T follicular helper cell (primary cell): ENCODE results near the gene PLA2G6.
"Not testable (repeated sequence)": the region's sequence is repeated elsewhere in the genome, so short reads cannot be mapped to it uniquely, and the experiment has no call there.

Experiments
- DNase-seq: peaks from one replicate; pipeline ENCODE4 v3.0.0-alpha.2; 2020; ENCODE audit warnings: low read depth

Gene PLA2G6

GRCh38 chr22:38191731-38192474 is 10.3 kb upstream of the PLA2G6 start:
- no peak for DNase-seq

- DNase-seq: no peak
Observed at GRCh38 chr22:38191055-38191454, 9.4 kb upstream of the PLA2G6 start.

GRCh38 chr22:38190581-38190980 is 9.0 kb upstream of the PLA2G6 start:
- no peak for DNase-seq

- DNase-seq: no peak
Observed at GRCh38 chr22:38189104-38189503, 7.5 kb upstream of the PLA2G6 start.

- no peak for DNase-seq
Observed at GRCh38 chr22:38187413-38188212, 6.0 kb upstream of the PLA2G6 start.

- no peak for DNase-seq
Observed at GRCh38 chr22:38186429-38186828, 4.8 kb upstream of the PLA2G6 start.

GRCh38 chr22:38184788-38185187 is 3.2 kb upstream of the PLA2G6 start:
- no peak for DNase-seq

GRCh38 chr22:38180841-38181452 is 683 bp downstream of the PLA2G6 start:
- peak; percentile 22 for DNase-seq

- not testable (repeated sequence) for DNase-seq
Observed at GRCh38 chr22:38178605-38178937, 3.1 kb downstream of the PLA2G6 start.

- DNase-seq: no peak
Observed at GRCh38 chr22:38177926-38178604, 3.6 kb downstream of the PLA2G6 start.

GRCh38 chr22:38177571-38177925 is 4.1 kb downstream of the PLA2G6 start:
- DNase-seq: not testable (repeated sequence)

- no peak for DNase-seq
Observed at GRCh38 chr22:38177044-38177443, 4.6 kb downstream of the PLA2G6 start.

- DNase-seq: no peak
Observed at GRCh38 chr22:38176170-38176741, 5.4 kb downstream of the PLA2G6 start.

- DNase-seq: no peak
Observed at GRCh38 chr22:38175206-38176118, 6.2 kb downstream of the PLA2G6 start.

- no peak for DNase-seq
Observed at GRCh38 chr22:38174626-38175025, 7.0 kb downstream of the PLA2G6 start.

GRCh38 chr22:38173641-38173906 is 8.1 kb downstream of the PLA2G6 start:
- no peak for DNase-seq

GRCh38 chr22:38172832-38173640 is 8.6 kb downstream of the PLA2G6 start:
- no peak for DNase-seq

- DNase-seq: no peak
Observed at GRCh38 chr22:38171927-38172831, 9.5 kb downstream of the PLA2G6 start.

- DNase-seq: no peak
Observed at GRCh38 chr22:38170469-38170868, 11.2 kb downstream of the PLA2G6 start.
